Cardiac fibroblast (primary cell): ENCODE results near the gene CAMTA1.

Experiments
- DNase-seq, 2 donors: peaks; one replicate each; pipeline versions ENCODE4 v3.0.0 to v3.0.0-alpha.2; 2010; ENCODE audit warnings: low read depth in 2 of 2
- H3K4me3 ChIP-seq, 2 donors: replicated peaks in 1 of 2; 1 replicate in 1 of 2; 2 replicates in 1 of 2; pipeline ENCODE4 v1.5.1; 2011; ENCODE audit warnings: low read depth in 2 of 2, low read length in 2 of 2, mild to moderate bottlenecking in 2 of 2, moderate library complexity in 1 of 2
- CTCF ChIP-seq: IDR thresholded peaks from one replicate; pipeline ENCODE4 v1.5.1; 2011; ENCODE audit warnings: low read depth, mild to moderate bottlenecking, low read length, inconsistent platforms

CAMTA1 gene

DNA sequence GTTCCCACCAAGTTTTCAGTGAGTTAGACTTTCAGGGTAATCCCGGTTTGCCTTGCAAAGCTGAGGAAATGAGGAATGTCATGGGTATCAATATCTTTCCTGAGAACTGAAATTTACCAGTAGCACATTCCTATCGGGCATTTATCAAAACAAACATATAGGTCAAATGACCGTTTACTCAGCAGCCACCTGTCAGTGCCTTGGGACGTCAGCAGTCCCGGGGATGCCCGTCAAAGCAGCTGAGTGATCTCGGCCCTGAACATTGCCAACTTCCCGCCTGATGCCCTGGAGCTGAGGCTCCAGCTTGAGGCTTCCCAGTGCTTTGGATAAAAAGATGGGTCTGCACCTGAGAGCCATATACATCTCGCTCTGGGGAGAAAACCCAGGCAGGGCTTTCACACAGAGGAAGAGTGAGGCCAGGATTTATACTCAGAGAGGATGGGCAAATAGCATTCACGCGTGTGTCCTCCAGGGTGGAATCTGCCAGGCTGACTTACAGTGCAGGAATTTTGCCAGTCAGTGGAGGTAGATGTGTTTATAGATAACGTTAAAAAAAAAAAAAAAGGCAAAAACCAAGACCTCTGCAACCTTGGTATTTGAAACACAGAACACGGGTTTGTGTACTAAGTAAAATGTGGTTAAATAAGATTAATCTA, 550.1 kb downstream of the CAMTA1 start:
- no peak overlapping the region for H3K4me3 ChIP-seq
- DNase-seq, result no peak
- TF ChIP-seq CTCF, result no peak

- no peak for DNase-seq
- no peak overlapping the region for H3K4me3 ChIP-seq
- TF ChIP-seq CTCF, result no peak
These were observed 553.2 kb downstream of the CAMTA1 start for GRCh38 chr1:7338439-7338838.

GRCh38 chr1:7339014-7339413, 553.8 kb downstream of the CAMTA1 start:
- TF ChIP-seq CTCF, result no peak
- no peak for DNase-seq
- H3K4me3 ChIP-seq, result no peak overlapping the region

DNA sequence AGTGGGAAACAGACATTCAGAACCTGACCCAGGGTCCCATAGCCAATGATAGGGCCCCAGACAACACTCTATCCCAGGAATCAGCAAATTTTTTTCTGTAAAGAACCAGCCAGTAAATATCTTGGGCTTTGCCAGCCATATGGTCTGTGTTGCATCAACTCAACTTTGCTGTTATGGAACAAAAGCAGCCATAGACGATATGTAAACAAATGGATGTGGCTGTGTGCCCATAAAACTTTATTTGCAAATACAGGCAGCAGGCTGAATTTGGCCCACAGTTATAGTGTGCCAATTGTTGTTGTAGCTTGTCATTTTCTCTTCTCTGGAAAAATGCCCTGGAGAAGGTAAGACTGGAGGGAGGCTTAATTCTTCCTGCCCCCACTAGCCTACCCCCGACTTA, 554.7 kb downstream of the CAMTA1 start:
- TF ChIP-seq CTCF, result no peak

DNA sequence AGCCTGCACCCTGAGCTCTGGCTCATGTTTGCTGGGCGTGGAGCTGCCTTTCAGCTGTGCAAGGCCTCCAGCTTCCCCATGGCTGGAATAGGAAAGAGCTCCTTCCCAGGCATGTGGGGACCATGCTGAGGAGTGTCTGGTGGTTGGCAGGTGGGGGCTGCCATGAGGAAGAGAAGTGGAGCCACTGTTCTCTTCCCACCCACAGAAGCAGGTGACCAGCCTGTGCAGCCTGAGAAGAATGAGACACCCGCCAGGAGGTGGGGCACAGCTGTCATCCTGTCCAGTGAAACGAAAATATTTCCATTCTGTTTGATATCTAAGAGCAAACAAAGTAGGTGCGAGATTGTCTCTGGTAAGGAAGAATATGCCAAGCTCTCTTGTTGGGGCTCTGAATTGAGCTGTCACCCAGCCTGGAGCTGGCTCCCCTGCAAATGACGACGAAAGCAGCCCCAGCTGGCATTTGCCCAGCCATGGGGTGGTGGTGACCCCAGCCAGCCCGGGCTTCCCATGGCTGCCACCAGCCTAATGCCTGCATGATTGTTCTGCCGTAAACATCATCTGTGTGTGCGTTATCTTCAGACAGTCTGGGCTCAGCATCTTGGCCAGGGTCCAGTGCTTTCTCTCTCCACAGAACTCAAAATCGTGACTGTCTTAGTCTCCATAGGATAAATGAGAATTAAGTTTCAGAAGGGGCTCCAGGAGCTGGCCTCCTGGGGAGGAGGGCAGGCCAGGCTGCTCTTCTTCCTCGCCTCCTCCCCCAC, 556.1 kb downstream of the CAMTA1 start:
- H3K4me3 ChIP-seq, result no peak overlapping the region
- no peak for TF ChIP-seq CTCF
- peak; percentile 20 to 38 for DNase-seq

More for the DNA sequence above, 554.7 kb downstream of the CAMTA1 start:
- no peak overlapping the region for H3K4me3 ChIP-seq
- peak; percentile 5 for DNase-seq

- no peak for TF ChIP-seq CTCF
- DNase-seq, result no peak
- H3K4me3 ChIP-seq, result no peak overlapping the region
These were observed 558.6 kb downstream of the CAMTA1 start for GRCh38 chr1:7343882-7344281.
